Measurements from ENCODE around the gene CCDC3. TPM values are rescaled to one million over a fixed set of nuclear protein-coding genes. Genes with fewer than 3 reads are reported as not detected.

The CCDC3 gene
- total RNA-seq, 1 experiment from 2014 or later: 2.8 TPM

DNA sequence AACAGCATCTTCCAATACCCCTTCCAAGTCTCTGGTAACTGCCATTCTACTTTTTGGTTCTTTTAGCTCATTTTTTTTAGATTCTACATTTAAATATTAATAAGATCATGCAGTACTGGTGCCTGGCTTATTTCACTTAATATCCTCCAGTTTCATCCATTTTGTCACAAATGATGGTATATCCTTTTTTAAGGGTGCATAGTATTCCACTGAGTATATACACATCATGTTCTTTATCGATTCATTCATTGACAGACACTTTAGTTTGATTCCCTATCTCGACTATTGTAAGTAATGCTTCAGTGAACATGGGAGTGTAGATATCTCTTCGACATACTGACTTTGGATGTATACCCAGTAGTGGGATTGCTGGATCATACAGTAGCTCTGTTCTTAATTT is 89.7 kb downstream of the CCDC3 start:
- TF ChIP-seq, protein P1, sequence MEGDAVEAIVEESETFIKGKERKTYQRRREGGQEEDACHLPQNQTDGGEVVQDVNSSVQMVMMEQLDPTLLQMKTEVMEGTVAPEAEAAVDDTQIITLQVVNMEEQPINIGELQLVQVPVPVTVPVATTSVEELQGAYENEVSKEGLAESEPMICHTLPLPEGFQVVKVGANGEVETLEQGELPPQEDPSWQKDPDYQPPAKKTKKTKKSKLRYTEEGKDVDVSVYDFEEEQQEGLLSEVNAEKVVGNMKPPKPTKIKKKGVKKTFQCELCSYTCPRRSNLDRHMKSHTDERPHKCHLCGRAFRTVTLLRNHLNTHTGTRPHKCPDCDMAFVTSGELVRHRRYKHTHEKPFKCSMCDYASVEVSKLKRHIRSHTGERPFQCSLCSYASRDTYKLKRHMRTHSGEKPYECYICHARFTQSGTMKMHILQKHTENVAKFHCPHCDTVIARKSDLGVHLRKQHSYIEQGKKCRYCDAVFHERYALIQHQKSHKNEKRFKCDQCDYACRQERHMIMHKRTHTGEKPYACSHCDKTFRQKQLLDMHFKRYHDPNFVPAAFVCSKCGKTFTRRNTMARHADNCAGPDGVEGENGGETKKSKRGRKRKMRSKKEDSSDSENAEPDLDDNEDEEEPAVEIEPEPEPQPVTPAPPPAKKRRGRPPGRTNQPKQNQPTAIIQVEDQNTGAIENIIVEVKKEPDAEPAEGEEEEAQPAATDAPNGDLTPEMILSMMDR (conservative IDR thresholded peaks at IDR 0.05; ENCODE audit: low read depth, low read length): no peak
- no peak for TF ChIP-seq EZH2 (IDR thresholded peaks at IDR 0.05; ENCODE audit: borderline replicate concordance, low read depth, low read length, poor library complexity, severe bottlenecking)
- ChIA-PET CTCF (no interaction called here), POLR2A (ENCODE audit: low non-redundant PET) (no interaction called here)
- Histone ChIP-seq H3K36me3 (ENCODE audit: insufficient read depth, low read length, poor library complexity, severe bottlenecking) (no peaks in the 10 kb centered on the region), H3K4me3 (ENCODE audit: low read depth, low read length, poor library complexity, severe bottlenecking) (no peak overlapping the region), H3K27me3 (replicated peaks; ENCODE audit: insufficient read depth, low read depth, low read length, poor library complexity) (no peaks in the 10 kb centered on the region), H3K4me1 (ENCODE audit: insufficient read depth, low read length, poor library complexity, severe bottlenecking) (no peaks in the 10 kb centered on the region), H3K27ac (ENCODE audit: low read depth, low read length, poor library complexity, severe bottlenecking) (no peak overlapping the region), H3K9me3 (ENCODE audit: low read depth, low read length, poor library complexity, severe bottlenecking) (no peaks in the 10 kb centered on the region)
- BruUV-seq (replicated peaks): no TSS peak
- no peak for DNase-seq (ENCODE audit: low spot score)
- intact Hi-C loops (cut with micrococcal nuclease; ENCODE audit: unreplicated experiment): no loop called here

DNA sequence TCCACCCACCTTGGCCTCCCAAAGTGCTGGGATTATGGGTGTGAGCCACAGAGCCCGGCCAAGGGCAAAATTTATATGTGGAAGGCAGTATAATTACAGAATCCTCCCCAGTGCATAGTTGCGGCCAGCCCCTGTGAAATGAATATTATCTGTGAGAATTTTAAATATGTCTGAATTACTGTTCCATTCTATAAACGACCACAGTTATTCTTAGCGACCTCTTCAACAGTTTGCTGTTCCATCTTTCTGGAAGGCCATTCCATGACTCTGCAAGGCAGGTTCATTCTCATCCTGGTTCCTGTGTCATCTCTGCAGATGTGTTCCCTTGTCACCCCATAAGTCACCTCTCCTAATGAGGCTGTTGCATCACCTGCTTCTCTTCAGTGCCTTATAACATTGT is 90.7 kb downstream of the CCDC3 start:
- H3K36me3 ChIP-seq (ENCODE audit: insufficient read depth, low read length, poor library complexity, severe bottlenecking): no peaks in the 10 kb centered on the region
- TF ChIP-seq, protein P1 (conservative IDR thresholded peaks at IDR 0.05; ENCODE audit: low read depth, low read length): no peak
- TF ChIP-seq EZH2 (IDR thresholded peaks at IDR 0.05; ENCODE audit: borderline replicate concordance, low read depth, low read length, poor library complexity, severe bottlenecking): no peak
- intact Hi-C loops (cut with micrococcal nuclease; ENCODE audit: unreplicated experiment): no loop called here
- ChIA-PET CTCF (no interaction called here), POLR2A (ENCODE audit: low non-redundant PET) (no interaction called here)
- no peaks in the 10 kb centered on the region for H3K27me3 ChIP-seq (replicated peaks; ENCODE audit: insufficient read depth, low read depth, low read length, poor library complexity)
- H3K4me3 ChIP-seq (ENCODE audit: low read depth, low read length, poor library complexity, severe bottlenecking): no peak overlapping the region
- no TSS peak for BruUV-seq (replicated peaks)
- no peak for DNase-seq (ENCODE audit: low spot score)
- H3K4me1 ChIP-seq (ENCODE audit: insufficient read depth, low read length, poor library complexity, severe bottlenecking): no peaks in the 10 kb centered on the region
- H3K27ac ChIP-seq (ENCODE audit: low read depth, low read length, poor library complexity, severe bottlenecking): no peak overlapping the region
- no peaks in the 10 kb centered on the region for H3K9me3 ChIP-seq (ENCODE audit: low read depth, low read length, poor library complexity, severe bottlenecking)

DNA sequence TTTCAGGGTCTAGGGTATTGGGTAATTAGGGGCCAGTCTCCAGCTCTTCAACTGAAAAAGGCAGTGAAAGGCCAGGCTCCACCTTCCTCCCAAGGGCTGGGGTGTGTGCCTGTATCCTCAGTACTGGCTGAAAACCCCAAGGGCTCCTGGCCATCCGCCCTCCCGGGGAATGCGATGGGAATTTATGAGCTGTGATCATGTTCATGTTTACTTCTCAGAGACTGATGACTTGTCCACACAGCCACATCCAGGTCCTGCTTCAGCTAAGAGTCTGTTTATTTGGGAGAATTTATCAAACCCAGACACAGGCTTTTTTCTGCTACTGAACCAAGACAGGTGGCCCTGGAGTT is 91.7 kb downstream of the CCDC3 start:
- ChIA-PET POLR2A (ENCODE audit: low non-redundant PET) (no interaction called here), CTCF (no interaction called here)
- Histone ChIP-seq H3K4me3 (ENCODE audit: low read depth, low read length, poor library complexity, severe bottlenecking) (no peak overlapping the region), H3K36me3 (ENCODE audit: insufficient read depth, low read length, poor library complexity, severe bottlenecking) (no peaks in the 10 kb centered on the region), H3K27ac (ENCODE audit: low read depth, low read length, poor library complexity, severe bottlenecking) (no peak overlapping the region), H3K4me1 (ENCODE audit: insufficient read depth, low read length, poor library complexity, severe bottlenecking) (no peaks in the 10 kb centered on the region), H3K9me3 (ENCODE audit: low read depth, low read length, poor library complexity, severe bottlenecking) (no peaks in the 10 kb centered on the region), H3K27me3 (replicated peaks; ENCODE audit: insufficient read depth, low read depth, low read length, poor library complexity) (no peaks in the 10 kb centered on the region)
- TF ChIP-seq, protein P1 (conservative IDR thresholded peaks at IDR 0.05; ENCODE audit: low read depth, low read length): no peak
- TF ChIP-seq EZH2 (IDR thresholded peaks at IDR 0.05; ENCODE audit: borderline replicate concordance, low read depth, low read length, poor library complexity, severe bottlenecking): no peak
- intact Hi-C loops (cut with micrococcal nuclease; ENCODE audit: unreplicated experiment): loop anchor here (10.0 kb wide), 1 partner anchor 165 kb away; no protein-coding TSS in a partner anchor
- DNase-seq (ENCODE audit: low spot score): no peak
- no TSS peak for BruUV-seq (replicated peaks)
